ENCODE data around the gene TRIM54.

DNA sequence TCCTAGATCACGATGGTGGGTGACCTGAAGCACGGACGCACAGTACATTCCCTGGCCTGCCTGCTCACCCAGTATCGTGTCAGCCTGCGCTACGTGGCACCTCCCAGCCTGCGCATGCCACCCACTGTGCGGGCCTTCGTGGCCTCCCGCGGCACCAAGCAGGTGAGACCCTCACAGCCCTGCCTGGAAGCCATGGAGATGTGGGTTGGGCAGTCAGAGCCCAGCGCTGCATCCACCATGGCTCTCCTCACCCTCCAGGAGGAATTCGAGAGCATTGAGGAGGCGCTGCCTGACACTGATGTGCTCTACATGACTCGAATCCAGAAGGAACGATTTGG, 39.6 kb upstream of the TRIM54 start:
- TF ChIP-seq, protein P1, sequence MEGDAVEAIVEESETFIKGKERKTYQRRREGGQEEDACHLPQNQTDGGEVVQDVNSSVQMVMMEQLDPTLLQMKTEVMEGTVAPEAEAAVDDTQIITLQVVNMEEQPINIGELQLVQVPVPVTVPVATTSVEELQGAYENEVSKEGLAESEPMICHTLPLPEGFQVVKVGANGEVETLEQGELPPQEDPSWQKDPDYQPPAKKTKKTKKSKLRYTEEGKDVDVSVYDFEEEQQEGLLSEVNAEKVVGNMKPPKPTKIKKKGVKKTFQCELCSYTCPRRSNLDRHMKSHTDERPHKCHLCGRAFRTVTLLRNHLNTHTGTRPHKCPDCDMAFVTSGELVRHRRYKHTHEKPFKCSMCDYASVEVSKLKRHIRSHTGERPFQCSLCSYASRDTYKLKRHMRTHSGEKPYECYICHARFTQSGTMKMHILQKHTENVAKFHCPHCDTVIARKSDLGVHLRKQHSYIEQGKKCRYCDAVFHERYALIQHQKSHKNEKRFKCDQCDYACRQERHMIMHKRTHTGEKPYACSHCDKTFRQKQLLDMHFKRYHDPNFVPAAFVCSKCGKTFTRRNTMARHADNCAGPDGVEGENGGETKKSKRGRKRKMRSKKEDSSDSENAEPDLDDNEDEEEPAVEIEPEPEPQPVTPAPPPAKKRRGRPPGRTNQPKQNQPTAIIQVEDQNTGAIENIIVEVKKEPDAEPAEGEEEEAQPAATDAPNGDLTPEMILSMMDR (IDR thresholded peaks at IDR 0.05), result no peak
- TF ChIP-seq ZFX (IDR thresholded peaks at IDR 0.05; ENCODE audit: borderline replicate concordance), result no peak

Data from 22Rv1 (cell line).